Hematopoietic multipotent progenitor cell treated with erythropoietin and hydrocortisone succinate and interleukin-3 and kit ligand, for 6 days (in vitro differentiated cells): ENCODE results near the gene GLDC.

Source experiments
- DNase-seq: peaks from one replicate; pipeline ENCODE4 v3.0.0-alpha.2; 2015

Gene GLDC

DNA sequence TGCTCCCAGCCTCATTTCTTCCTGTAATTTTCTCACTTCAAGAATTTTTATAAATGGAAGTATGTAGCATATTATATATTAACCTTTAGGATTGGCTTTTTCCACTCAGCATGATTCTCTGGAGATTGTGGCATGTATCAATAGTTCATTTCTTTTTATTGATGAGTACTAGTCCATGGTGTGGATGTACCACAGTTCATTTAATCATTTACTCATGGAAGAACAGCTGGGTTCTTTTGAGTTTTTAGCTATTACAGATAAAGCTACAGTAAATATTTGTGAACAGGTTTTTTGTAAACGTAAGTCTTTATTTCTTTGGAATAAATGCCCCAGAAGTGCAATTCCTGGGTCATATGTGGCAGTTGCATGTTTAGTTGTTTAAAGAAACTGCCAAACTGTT is 156.4 kb downstream of the GLDC start:
- no peak for DNase-seq

GRCh38 chr9:6488395-6488794 is 157.1 kb downstream of the GLDC start:
- peak; percentile 13 for DNase-seq

GRCh38 chr9:6484210-6484609 is 161.3 kb downstream of the GLDC start:
- DNase-seq, result no peak
